Measurements from ENCODE around the gene DCLK2.

DCLK2 gene

GRCh38 chr4:150235317-150235716 lies 157.1 kb downstream of the DCLK2 start:
- Histone ChIP-seq H3K9me3 (ENCODE audit: control insufficient read depth, insufficient read depth, low read length) (no peaks in the 10 kb centered on the region), H3K4me3 (ENCODE audit: low read depth, low read length) (no peak overlapping the region), H3K36me3 (ENCODE audit: control insufficient read depth, insufficient read depth, low read length) (no peaks in the 10 kb centered on the region), H3K9ac (ENCODE audit: low read depth, low read length) (no peak overlapping the region), H3K27me3 (ENCODE audit: control insufficient read depth, insufficient read depth, low read length) (no peaks in the 10 kb centered on the region), H3K4me1 (ENCODE audit: control insufficient read depth, insufficient read depth, low read length) (no peaks in the 10 kb centered on the region)

- no peaks in the 10 kb centered on the region for H3K36me3 ChIP-seq (ENCODE audit: control insufficient read depth, insufficient read depth, low read length)
- H3K4me1 ChIP-seq (ENCODE audit: control insufficient read depth, insufficient read depth, low read length) = no peaks in the 10 kb centered on the region
- no peaks in the 10 kb centered on the region for H3K27me3 ChIP-seq (ENCODE audit: control insufficient read depth, insufficient read depth, low read length)
- H3K4me3 ChIP-seq (ENCODE audit: low read depth, low read length) = no peak overlapping the region
- no peaks in the 10 kb centered on the region for H3K9me3 ChIP-seq (ENCODE audit: control insufficient read depth, insufficient read depth, low read length)
- no peak overlapping the region for H3K9ac ChIP-seq (ENCODE audit: low read depth, low read length)
These were observed 157.6 kb downstream of the DCLK2 start for GRCh38 chr4:150235808-150236271.

GRCh38 chr4:150236626-150237025 lies 158.4 kb downstream of the DCLK2 start:
- Histone ChIP-seq H3K4me3 (ENCODE audit: low read depth, low read length) (no peak overlapping the region), H3K36me3 (ENCODE audit: control insufficient read depth, insufficient read depth, low read length) (no peaks in the 10 kb centered on the region), H3K27me3 (ENCODE audit: control insufficient read depth, insufficient read depth, low read length) (no peaks in the 10 kb centered on the region), H3K9ac (ENCODE audit: low read depth, low read length) (no peak overlapping the region), H3K9me3 (ENCODE audit: control insufficient read depth, insufficient read depth, low read length) (no peaks in the 10 kb centered on the region), H3K4me1 (ENCODE audit: control insufficient read depth, insufficient read depth, low read length) (no peaks in the 10 kb centered on the region)

- Histone ChIP-seq H3K27me3 (ENCODE audit: control insufficient read depth, insufficient read depth, low read length) (no peaks in the 10 kb centered on the region), H3K9ac (ENCODE audit: low read depth, low read length) (no peak overlapping the region), H3K4me3 (ENCODE audit: low read depth, low read length) (no peak overlapping the region), H3K4me1 (ENCODE audit: control insufficient read depth, insufficient read depth, low read length) (no peaks in the 10 kb centered on the region), H3K36me3 (ENCODE audit: control insufficient read depth, insufficient read depth, low read length) (no peaks in the 10 kb centered on the region), H3K9me3 (ENCODE audit: control insufficient read depth, insufficient read depth, low read length) (no peaks in the 10 kb centered on the region)
These were observed 159.0 kb downstream of the DCLK2 start for GRCh38 chr4:150237110-150237872.

GRCh38 chr4:150238591-150238990 lies 160.3 kb downstream of the DCLK2 start:
- Histone ChIP-seq H3K9ac (ENCODE audit: low read depth, low read length) (no peak overlapping the region), H3K4me1 (ENCODE audit: control insufficient read depth, insufficient read depth, low read length) (no peaks in the 10 kb centered on the region), H3K4me3 (ENCODE audit: low read depth, low read length) (no peak overlapping the region), H3K9me3 (ENCODE audit: control insufficient read depth, insufficient read depth, low read length) (no peaks in the 10 kb centered on the region), H3K36me3 (ENCODE audit: control insufficient read depth, insufficient read depth, low read length) (no peaks in the 10 kb centered on the region), H3K27me3 (ENCODE audit: control insufficient read depth, insufficient read depth, low read length) (no peaks in the 10 kb centered on the region)

- no peaks in the 10 kb centered on the region for H3K27me3 ChIP-seq (ENCODE audit: control insufficient read depth, insufficient read depth, low read length)
- H3K36me3 ChIP-seq (ENCODE audit: control insufficient read depth, insufficient read depth, low read length) = no peaks in the 10 kb centered on the region
- H3K9ac ChIP-seq (ENCODE audit: low read depth, low read length) = no peak overlapping the region
- H3K9me3 ChIP-seq (ENCODE audit: control insufficient read depth, insufficient read depth, low read length) = no peaks in the 10 kb centered on the region
- peaks cover 3% of the 10 kb centered on the region for H3K4me1 ChIP-seq (ENCODE audit: control insufficient read depth, insufficient read depth, low read length)
- H3K4me3 ChIP-seq (ENCODE audit: low read depth, low read length) = no peak overlapping the region
These were observed 161.8 kb downstream of the DCLK2 start for GRCh38 chr4:150240011-150240410.

GRCh38 chr4:150242820-150243458 lies 164.7 kb downstream of the DCLK2 start:
- no peak overlapping the region for H3K4me3 ChIP-seq (ENCODE audit: low read depth, low read length)
- no peaks in the 10 kb centered on the region for H3K9me3 ChIP-seq (ENCODE audit: control insufficient read depth, insufficient read depth, low read length)
- H3K4me1 ChIP-seq (ENCODE audit: control insufficient read depth, insufficient read depth, low read length) = peaks cover 4% of the 10 kb centered on the region
- no peaks in the 10 kb centered on the region for H3K27me3 ChIP-seq (ENCODE audit: control insufficient read depth, insufficient read depth, low read length)
- H3K36me3 ChIP-seq (ENCODE audit: control insufficient read depth, insufficient read depth, low read length) = no peaks in the 10 kb centered on the region
- no peak overlapping the region for H3K9ac ChIP-seq (ENCODE audit: low read depth, low read length)

- no peaks in the 10 kb centered on the region for H3K36me3 ChIP-seq (ENCODE audit: control insufficient read depth, insufficient read depth, low read length)
- no peak overlapping the region for H3K4me3 ChIP-seq (ENCODE audit: low read depth, low read length)
- no peak overlapping the region for H3K9ac ChIP-seq (ENCODE audit: low read depth, low read length)
- H3K9me3 ChIP-seq (ENCODE audit: control insufficient read depth, insufficient read depth, low read length) = no peaks in the 10 kb centered on the region
- no peaks in the 10 kb centered on the region for H3K27me3 ChIP-seq (ENCODE audit: control insufficient read depth, insufficient read depth, low read length)
- peaks cover 4% of the 10 kb centered on the region for H3K4me1 ChIP-seq (ENCODE audit: control insufficient read depth, insufficient read depth, low read length)
These were observed 165.7 kb downstream of the DCLK2 start for GRCh38 chr4:150243932-150244331.

GRCh38 chr4:150244600-150244999 lies 166.4 kb downstream of the DCLK2 start:
- Histone ChIP-seq H3K9me3 (ENCODE audit: control insufficient read depth, insufficient read depth, low read length) (no peaks in the 10 kb centered on the region), H3K4me3 (ENCODE audit: low read depth, low read length) (no peak overlapping the region), H3K36me3 (ENCODE audit: control insufficient read depth, insufficient read depth, low read length) (no peaks in the 10 kb centered on the region), H3K27me3 (ENCODE audit: control insufficient read depth, insufficient read depth, low read length) (no peaks in the 10 kb centered on the region), H3K9ac (ENCODE audit: low read depth, low read length) (no peak overlapping the region), H3K4me1 (ENCODE audit: control insufficient read depth, insufficient read depth, low read length) (peaks cover 4% of the 10 kb centered on the region)

GRCh38 chr4:150247184-150247583 lies 168.9 kb downstream of the DCLK2 start:
- peaks cover 4% of the 10 kb centered on the region for H3K4me1 ChIP-seq (ENCODE audit: control insufficient read depth, insufficient read depth, low read length)
- no peaks in the 10 kb centered on the region for H3K36me3 ChIP-seq (ENCODE audit: control insufficient read depth, insufficient read depth, low read length)
- H3K27me3 ChIP-seq (ENCODE audit: control insufficient read depth, insufficient read depth, low read length) = no peaks in the 10 kb centered on the region
- H3K9ac ChIP-seq (ENCODE audit: low read depth, low read length) = no peak overlapping the region
- H3K4me3 ChIP-seq (ENCODE audit: low read depth, low read length) = no peak overlapping the region
- H3K9me3 ChIP-seq (ENCODE audit: control insufficient read depth, insufficient read depth, low read length) = no peaks in the 10 kb centered on the region

GRCh38 chr4:150248181-150248580 lies 169.9 kb downstream of the DCLK2 start:
- H3K4me1 ChIP-seq (ENCODE audit: control insufficient read depth, insufficient read depth, low read length) = peaks cover 4% of the 10 kb centered on the region
- no peak overlapping the region for H3K4me3 ChIP-seq (ENCODE audit: low read depth, low read length)
- H3K9me3 ChIP-seq (ENCODE audit: control insufficient read depth, insufficient read depth, low read length) = no peaks in the 10 kb centered on the region
- no peak overlapping the region for H3K9ac ChIP-seq (ENCODE audit: low read depth, low read length)
- no peaks in the 10 kb centered on the region for H3K36me3 ChIP-seq (ENCODE audit: control insufficient read depth, insufficient read depth, low read length)
- H3K27me3 ChIP-seq (ENCODE audit: control insufficient read depth, insufficient read depth, low read length) = no peaks in the 10 kb centered on the region
